Measurements from ENCODE around the gene VPS51. TPM values are rescaled to one million over a fixed set of nuclear protein-coding genes. Genes with fewer than 3 reads are reported as not detected.
A peak's percentile ranks its signal among the peaks of the same experiment; 100 is the strongest.

VPS51 gene
- total RNA-seq, 2 experiments from 2014 or later, result 97.1 to 99.2 TPM

GRCh38 chr11:65131417-65131776, 35.4 kb downstream of the VPS51 start:
- Mint-ChIP-seq H3K36me3 (peaks cover 15% of the 10 kb centered on the region), H3K9me3 (no peaks in the 10 kb centered on the region), H3K4me1 (ENCODE audit: low read depth) (peaks cover 27% of the 10 kb centered on the region), H3K27me3 (no peaks in the 10 kb centered on the region), H3K27ac (no peak overlapping the region), H3K4me3 (no peak overlapping the region)
- CTCF ChIA-PET, result interaction anchor here (0.9 to 1.9 kb wide), 4 partner anchors 10 to 99 kb away, joined by 3 to 8 read pairs (median 4); partner anchors contain the start of genes FAU and MRPL49
- POLR2A ChIA-PET, result interaction anchor here (0.9 to 1.7 kb wide), 3 partner anchors 9 to 32 kb away, joined by 3 to 8 read pairs (median 6); partner anchors contain the start of genes FAU, MRPL49 and ZNHIT2
- intact Hi-C loops (cut with micrococcal nuclease), result loop anchor here (10.0 kb wide), 1 partner anchor 133 kb away; the partner anchor contains the start of gene POLA2
- no peak for DNase-seq

- no peaks in the 10 kb centered on the region for H3K27me3 Mint-ChIP-seq
- POLR2A ChIA-PET, result interaction anchor here (0.9 to 1.7 kb wide), 3 partner anchors 10 to 32 kb away, joined by 3 to 8 read pairs (median 6); partner anchors contain the start of genes FAU, MRPL49 and ZNHIT2
- no peak for DNase-seq
- H3K9me3 Mint-ChIP-seq, result no peaks in the 10 kb centered on the region
- H3K36me3 Mint-ChIP-seq, result peaks cover 11% of the 10 kb centered on the region
- peaks cover 31% of the 10 kb centered on the region for H3K4me1 Mint-ChIP-seq (ENCODE audit: low read depth)
- no peak overlapping the region for H3K4me3 Mint-ChIP-seq
- intact Hi-C loops (cut with micrococcal nuclease), result loop anchor here (10.0 kb wide), 1 partner anchor 133 kb away; the partner anchor contains the start of gene POLA2
- CTCF ChIA-PET, result interaction anchor here (0.9 to 1.9 kb wide), 4 partner anchors 10 to 99 kb away, joined by 3 to 8 read pairs (median 4); partner anchors contain the start of genes FAU and MRPL49
- no peak overlapping the region for H3K27ac Mint-ChIP-seq
Measured at GRCh38 chr11:65131895-65132237, 35.9 kb downstream of the VPS51 start.

- CTCF ChIA-PET, result interaction anchor here (0.9 to 4.1 kb wide), 5 partner anchors 11 to 100 kb away, joined by 3 to 24 read pairs (median 5); partner anchors contain the start of genes FAU, MRPL49 and TM7SF2
- H3K4me1 Mint-ChIP-seq (ENCODE audit: low read depth), result peaks cover 31% of the 10 kb centered on the region
- H3K4me3 Mint-ChIP-seq, result peak overlapping the region; percentile 99
- no peaks in the 10 kb centered on the region for H3K9me3 Mint-ChIP-seq
- intact Hi-C loops (cut with micrococcal nuclease), result loop anchor here (10.0 kb wide), 1 partner anchor 132 kb away; the partner anchor contains the start of gene POLA2
- H3K36me3 Mint-ChIP-seq, result peaks cover 9% of the 10 kb centered on the region
- no peak for DNase-seq
- no peaks in the 10 kb centered on the region for H3K27me3 Mint-ChIP-seq
- H3K27ac Mint-ChIP-seq, result peak overlapping the region; percentile 99
- POLR2A ChIA-PET, result interaction anchor here (0.7 to 1.7 kb wide), 4 partner anchors 10 to 96 kb away, joined by 3 to 8 read pairs (median 4); partner anchors contain the start of genes FAU, MRPL49 and ZNHIT2
Measured at GRCh38 chr11:65132238-65132987, 36.4 kb downstream of the VPS51 start.

- Mint-ChIP-seq H3K36me3 (peaks cover 9% of the 10 kb centered on the region), H3K9me3 (no peaks in the 10 kb centered on the region), H3K4me1 (ENCODE audit: low read depth) (peaks cover 31% of the 10 kb centered on the region), H3K27ac (peak overlapping the region; percentile 99), H3K4me3 (peak overlapping the region; percentile 99), H3K27me3 (no peaks in the 10 kb centered on the region)
- ChIA-PET CTCF (interaction anchor here (1.3 to 4.1 kb wide), 3 partner anchors 9 to 22 kb away, joined by 4 to 24 read pairs (median 8); partner anchors contain the start of genes TM7SF2 and ZNHIT2), POLR2A (interaction anchor here (0.7 to 2.9 kb wide), 4 partner anchors 12 to 95 kb away, joined by 3 to 32 read pairs (median 6); partner anchors contain the start of genes CAPN1, FAU, MRPL49 and TM7SF2)
- DNase-seq, result peak; percentile 80
- intact Hi-C loops (cut with micrococcal nuclease), result loop anchor here (1.0 to 10.0 kb wide), 2 partner anchors 37 to 132 kb away; partner anchors contain the start of genes POLA2 and VPS51
Measured at GRCh38 chr11:65132988-65133700, 37.1 kb downstream of the VPS51 start.

- no peaks in the 10 kb centered on the region for H3K27me3 Mint-ChIP-seq
- DNase-seq, result no peak
- peaks cover 9% of the 10 kb centered on the region for H3K36me3 Mint-ChIP-seq
- peak overlapping the region; percentile 99 for H3K27ac Mint-ChIP-seq
- intact Hi-C loops (cut with micrococcal nuclease), result loop anchor here (1.0 to 10.0 kb wide), 5 partner anchors 11 to 131 kb away; partner anchors contain the start of genes CDCA5, FAU, MRPL49 and POLA2
- peaks cover 31% of the 10 kb centered on the region for H3K4me1 Mint-ChIP-seq (ENCODE audit: low read depth)
- CTCF ChIA-PET, result interaction anchor here (1.3 to 4.1 kb wide), 3 partner anchors 9 to 22 kb away, joined by 4 to 24 read pairs (median 8); partner anchors contain the start of genes TM7SF2 and ZNHIT2
- peak overlapping the region; percentile 99 for H3K4me3 Mint-ChIP-seq
- H3K9me3 Mint-ChIP-seq, result no peaks in the 10 kb centered on the region
- POLR2A ChIA-PET, result interaction anchor here (1.0 to 2.9 kb wide), 4 partner anchors 12 to 128 kb away, joined by 6 to 32 read pairs (median 10); partner anchors contain the start of genes CAPN1, FAU, MRPL49 and POLA2
Measured at GRCh38 chr11:65133724-65134123, 37.7 kb downstream of the VPS51 start.

- Mint-ChIP-seq H3K4me1 (ENCODE audit: low read depth) (peaks cover 31% of the 10 kb centered on the region), H3K4me3 (peak within 1 kb of the TSS; percentile 99), H3K27me3 (no peaks in the 10 kb centered on the region), H3K36me3 (peaks cover 9% of the 10 kb centered on the region), H3K9me3 (no peaks in the 10 kb centered on the region), H3K27ac (peak within 1 kb of the TSS; percentile 99)
- ChIA-PET CTCF (interaction anchor here (1.3 to 4.1 kb wide), 7 partner anchors 10 to 196 kb away, joined by 4 to 24 read pairs (median 7); partner anchors contain the start of genes CAPN1, FAU, MRPL49 and TM7SF2), POLR2A (interaction anchor here (1.0 to 2.9 kb wide), 17 partner anchors 8 to 338 kb away, joined by 3 to 32 read pairs (median 5); partner anchors contain the start of genes CAPN1, FAU, MRPL49 and POLA2)
- peak; percentile 94 for DNase-seq
- intact Hi-C loops (cut with micrococcal nuclease), result loop anchor here (1.0 to 10.0 kb wide), 4 partner anchors 12 to 130 kb away; partner anchors contain the start of genes CDCA5, FAU, MRPL49 and POLA2
Measured at GRCh38 chr11:65134240-65134951, 38.4 kb downstream of the VPS51 start, which contains the start of gene SYVN1. TSS of gene SYVN1 (minus strand) at chr11:65134519. CDS start at chr11:65133601, 918 bp downstream.

GRCh38 chr11:65134952-65135632, 39.1 kb downstream of the VPS51 start:
- Mint-ChIP-seq H3K36me3 (peaks cover 9% of the 10 kb centered on the region), H3K4me1 (ENCODE audit: low read depth) (peaks cover 31% of the 10 kb centered on the region), H3K9me3 (no peaks in the 10 kb centered on the region), H3K27me3 (no peaks in the 10 kb centered on the region), H3K27ac (peak overlapping the region; percentile 99), H3K4me3 (peak overlapping the region; percentile 99)
- ChIA-PET CTCF (interaction anchor here (0.7 to 4.1 kb wide), 11 partner anchors 13 to 291 kb away, joined by 3 to 24 read pairs (median 5); partner anchors contain the start of genes CAPN1, CDC42BPG, CDC42EP2 and FAU), POLR2A (interaction anchor here (1.0 to 2.9 kb wide), 16 partner anchors 8 to 337 kb away, joined by 3 to 32 read pairs (median 5); partner anchors contain the start of genes CAPN1, FAU, MRPL49 and POLA2)
- DNase-seq, result peak; percentile 91
- intact Hi-C loops (cut with micrococcal nuclease), result loop anchor here (1.0 to 10.0 kb wide), 5 partner anchors 13 to 130 kb away; partner anchors contain the start of genes CAPN1, CDCA5, FAU and MRPL49

GRCh38 chr11:65135633-65136145, 39.7 kb downstream of the VPS51 start:
- no peaks in the 10 kb centered on the region for H3K27me3 Mint-ChIP-seq
- CTCF ChIA-PET, result interaction anchor here (0.7 to 4.1 kb wide), 10 partner anchors 14 to 292 kb away, joined by 3 to 24 read pairs (median 4); partner anchors contain the start of genes CAPN1, CDC42BPG, CDC42EP2 and FAU

GRCh38 chr11:65136515-65137096, 40.6 kb downstream of the VPS51 start:
- ChIA-PET POLR2A (interaction anchor here (0.6 to 2.8 kb wide), 4 partner anchors 7 to 126 kb away, joined by 3 to 16 read pairs (median 9); partner anchors contain the start of genes CAPN1, FAU, MRPL49 and POLA2), CTCF (interaction anchor here (1.1 to 4.1 kb wide), 5 partner anchors 15 to 45 kb away, joined by 3 to 24 read pairs (median 7); partner anchors contain the start of genes CAPN1, FAU, MRPL49 and TM7SF2)
- H3K4me1 Mint-ChIP-seq (ENCODE audit: low read depth), result peaks cover 28% of the 10 kb centered on the region
- intact Hi-C loops (cut with micrococcal nuclease), result loop anchor here (10.0 kb wide), 1 partner anchor 128 kb away; the partner anchor contains the start of gene POLA2
- H3K9me3 Mint-ChIP-seq, result no peaks in the 10 kb centered on the region
- H3K36me3 Mint-ChIP-seq, result peaks cover 4% of the 10 kb centered on the region
- no peak for DNase-seq
- peak overlapping the region; percentile 99 for H3K27ac Mint-ChIP-seq
- peak overlapping the region; percentile 54 for H3K4me3 Mint-ChIP-seq
- no peaks in the 10 kb centered on the region for H3K27me3 Mint-ChIP-seq

More at GRCh38 chr11:65135633-65136145, 39.7 kb downstream of the VPS51 start:
- Mint-ChIP-seq H3K27ac (peak overlapping the region; percentile 99), H3K4me1 (ENCODE audit: low read depth) (peaks cover 31% of the 10 kb centered on the region), H3K36me3 (peaks cover 9% of the 10 kb centered on the region), H3K9me3 (no peaks in the 10 kb centered on the region), H3K4me3 (peak overlapping the region; percentile 99)
- POLR2A ChIA-PET, result interaction anchor here (1.0 to 2.9 kb wide), 16 partner anchors 9 to 336 kb away, joined by 3 to 32 read pairs (median 5); partner anchors contain the start of genes CAPN1, FAU, MRPL49 and POLA2
- intact Hi-C loops (cut with micrococcal nuclease), result loop anchor here (1.0 to 10.0 kb wide), 3 partner anchors 19 to 129 kb away; partner anchors contain the start of genes CAPN1, POLA2 and ZNHIT2
- DNase-seq, result no peak
